Measurements from ENCODE around the gene ZEB2. TPM values are rescaled to one million over a fixed set of nuclear protein-coding genes. Genes with fewer than 3 reads are reported as not detected.

The ZEB2 gene
- total and polyA plus RNA-seq, 2 of the 8 experiments (the other 6 are each of a cell fraction or from before 2014, with no cell fraction given), result 0.38 TPM; not detected in 1

GRCh38 chr2:144501627-144502026 is 18.3 kb downstream of the ZEB2 start:
- H4K20me1 ChIP-seq (replicated peaks in 1 of 2; ENCODE audit: control insufficient read depth in 1 of 2, insufficient read depth in 2 of 2, low read length in 2 of 2), result no peaks in the 10 kb centered on the region
- peaks cover 0 to 9% (median 8%) of the 10 kb centered on the region in 4 experiments; a peak in 4 of 7 replicates for H3K4me1 ChIP-seq (replicated peaks in 1 of 4; ENCODE audit: control insufficient read depth in 3 of 4, insufficient read depth in 4 of 4, low read length in 3 of 4)
- FAIRE-seq, result no peak

More at GRCh38 chr2:144501627-144502026, 18.3 kb downstream of the ZEB2 start:
- Histone ChIP-seq H2AFZ (ENCODE audit: low read length) (no peak overlapping the region), H3K23ac (ENCODE audit: insufficient read length) (no peak overlapping the region), H2BK20ac (ENCODE audit: low read length) (no peak overlapping the region), H3K79me1 (ENCODE audit: low read depth, low read length) (no peaks in the 10 kb centered on the region), H3K23me2 (ENCODE audit: low read depth, low read length) (no peaks in the 10 kb centered on the region), H2BK12ac (ENCODE audit: low read depth, low read length) (no peak overlapping the region), H4K91ac (replicated peaks; ENCODE audit: insufficient read length, low read length) (no peak overlapping the region), H2AK5ac (ENCODE audit: low read depth, low read length) (no peak overlapping the region), H3K9ac (replicated peaks in 1 of 4; ENCODE audit: extremely low read depth in 1 of 4, low read depth in 3 of 4, low read length in 3 of 4) (no peak overlapping the region), H3K18ac (ENCODE audit: extremely low read depth, low read length) (no peak overlapping the region), H3K4ac (replicated peaks; ENCODE audit: insufficient read length, low read depth, low read length) (no peak overlapping the region), H3K79me2 (ENCODE audit: control insufficient read depth in 1 of 2, insufficient read depth in 2 of 2, low read length in 2 of 2) (no peaks in the 10 kb centered on the region), H3K36me3 (ENCODE audit: control insufficient read depth in 2 of 4, insufficient read depth in 4 of 4, low read length in 3 of 4) (no peaks in the 10 kb centered on the region), H3K27me3 (replicated peaks in 1 of 4; ENCODE audit: control insufficient read depth in 3 of 4, extremely low read depth in 1 of 4, insufficient read depth in 3 of 4, low read length in 3 of 4) (no peaks in the 10 kb centered on the region), H3K56ac (replicated peaks; ENCODE audit: insufficient read length, low read depth, low read length) (no peak overlapping the region), H4K5ac (ENCODE audit: insufficient read length, low read depth, low read length) (no peak overlapping the region), H2BK15ac (ENCODE audit: low read length) (no peak overlapping the region), H3K14ac (ENCODE audit: insufficient read length) (no peak overlapping the region), H2BK120ac (replicated peaks; ENCODE audit: low read depth, low read length) (no peak overlapping the region), H3K4me3 (ENCODE audit: extremely low read depth in 1 of 4, insufficient read depth in 2 of 4, low read depth in 3 of 4, low read length in 4 of 4) (no peak overlapping the region), H2BK5ac (ENCODE audit: low read depth, low read length) (no peak overlapping the region), H3K27ac (ENCODE audit: low read depth, low read length) (no peak overlapping the region), H3K9me3 (ENCODE audit: insufficient read depth in 2 of 2, low read depth in 1 of 2, low read length in 1 of 2) (no peaks in the 10 kb centered on the region), H4K8ac (ENCODE audit: extremely low read depth, insufficient read depth, low read length) (no peak overlapping the region), H3K4me2 (ENCODE audit: insufficient read depth in 1 of 2, low read depth in 2 of 2, low read length in 2 of 2) (no peak overlapping the region)
- ChIA-PET CTCF (ENCODE audit: partially characterized antibody) (interaction anchor here (0.6 to 4.7 kb wide), 2 partner anchors 53 to 754 kb away, joined by 3 to 18 read pairs; no protein-coding TSS in a partner anchor), POLR2A (ENCODE audit: partially characterized antibody) (no interaction called here)
- no peak for TF ChIP-seq TBP (IDR thresholded peaks at IDR 0.05; ENCODE audit: low read depth, low read length)
- no peak for TF ChIP-seq SP2 (IDR thresholded peaks at IDR 0.05; ENCODE audit: low read length)
- TF ChIP-seq JUND (IDR thresholded peaks at IDR 0.05; ENCODE audit: low read length), result no peak
- TF ChIP-seq SIX5 (IDR thresholded peaks at IDR 0.05; ENCODE audit: low read depth, low read length), result no peak
- TF ChIP-seq ATF3 (IDR thresholded peaks at IDR 0.05; ENCODE audit: insufficient read depth, low read depth, low read length), result no peak
- TF ChIP-seq RNF2 (IDR thresholded peaks at IDR 0.05; ENCODE audit: borderline replicate concordance, low read depth, low read length, missing control alignments, poor library complexity, severe bottlenecking), result no peak
- no peak for TF ChIP-seq E2F6 (IDR thresholded peaks at IDR 0.05)
- 91% methylated on average over 1 of the region's 1 CpG; no CpG with 5 or more reads in 1 of the 2 experiments for WGBS, 2 experiments (ENCODE audit: extremely low coverage in 1 of 2, insufficient coverage in 1 of 2, insufficient read length in 1 of 2, insufficient replicate concordance in 2 of 2, low coverage in 1 of 2, low lambda C conversion rate in 2 of 2, missing lambda C conversion rate in 1 of 2)
- DNase-seq (ENCODE audit: low read depth in 1 of 2, low spot score in 2 of 2), result no peak
